ENCODE data around the gene WNT11.

WNT11 gene

DNA sequence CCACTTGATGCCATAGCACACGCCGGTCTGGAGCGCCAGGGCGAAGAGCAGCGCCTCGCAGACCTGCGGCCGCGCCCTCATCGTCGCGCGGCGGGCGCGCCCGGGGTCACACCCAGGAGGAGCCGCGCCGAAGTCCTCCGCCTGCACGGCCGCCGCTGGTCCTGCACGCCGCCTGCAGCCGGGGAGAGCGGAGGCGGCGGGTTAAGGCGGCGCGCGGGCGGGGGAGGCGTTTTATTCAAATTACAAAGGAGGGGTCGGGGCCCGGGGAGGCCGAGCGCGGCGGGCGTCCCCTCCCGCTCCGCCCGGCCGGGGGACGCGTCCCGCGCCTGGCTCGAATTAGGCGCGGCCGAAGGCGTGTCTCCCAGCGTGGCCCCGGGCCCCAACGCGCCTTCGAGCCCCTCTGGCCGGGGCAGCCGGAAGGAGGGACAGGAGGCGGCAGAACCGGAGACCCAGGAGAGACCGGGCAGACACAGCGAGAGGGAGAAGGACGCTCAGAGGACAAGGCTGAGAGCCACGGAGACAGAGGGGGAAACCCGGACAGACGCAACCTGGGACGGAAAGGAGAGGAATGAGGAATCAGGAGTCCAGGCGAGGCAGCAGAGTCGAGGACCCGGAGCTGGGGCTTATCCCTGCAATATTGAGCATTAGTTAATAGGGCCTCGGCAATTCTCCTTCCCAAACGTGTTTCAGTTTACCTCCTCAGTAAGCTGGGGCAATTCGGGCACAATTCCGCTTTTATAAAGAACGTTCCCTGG lies at the start of gene WNT11:
Gene WNT11, minus strand, starts transcription at position 176 of the 755 bp plus-strand sequence. Its CDS starts 95 bp downstream, at position 81.
- DNase-seq, result peak in 1 of 10 donors; percentile 80
- intact Hi-C loops (cut with DNase I), result loop anchor here (5.0 kb wide), 1 partner anchor 306 kb away; no protein-coding TSS in a partner anchor

DNA sequence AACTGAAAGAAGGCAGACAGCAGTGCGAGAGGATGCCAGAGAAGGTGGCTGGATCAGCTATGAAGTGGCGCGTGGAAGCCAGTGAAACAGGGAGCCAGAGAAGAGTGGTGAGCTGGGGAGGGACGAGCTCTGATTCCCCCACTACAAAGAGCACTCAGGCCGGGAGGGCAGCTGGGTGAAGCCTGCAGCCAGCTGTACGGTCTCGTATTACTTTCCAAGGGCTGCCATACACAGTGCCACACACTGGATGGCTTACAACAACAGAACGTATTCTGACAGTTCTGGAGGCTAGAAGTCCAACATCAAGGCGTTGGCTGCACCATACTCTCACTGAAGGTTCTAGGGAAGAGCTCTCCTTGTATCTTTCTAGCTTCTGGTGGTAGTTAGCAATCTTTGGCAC lies 47.1 kb upstream of the WNT11 start:
- DNase-seq, result peak in 2 of 10 donors; percentile 47 to 78
- intact Hi-C loops (cut with DNase I), result no loop called here

DNA sequence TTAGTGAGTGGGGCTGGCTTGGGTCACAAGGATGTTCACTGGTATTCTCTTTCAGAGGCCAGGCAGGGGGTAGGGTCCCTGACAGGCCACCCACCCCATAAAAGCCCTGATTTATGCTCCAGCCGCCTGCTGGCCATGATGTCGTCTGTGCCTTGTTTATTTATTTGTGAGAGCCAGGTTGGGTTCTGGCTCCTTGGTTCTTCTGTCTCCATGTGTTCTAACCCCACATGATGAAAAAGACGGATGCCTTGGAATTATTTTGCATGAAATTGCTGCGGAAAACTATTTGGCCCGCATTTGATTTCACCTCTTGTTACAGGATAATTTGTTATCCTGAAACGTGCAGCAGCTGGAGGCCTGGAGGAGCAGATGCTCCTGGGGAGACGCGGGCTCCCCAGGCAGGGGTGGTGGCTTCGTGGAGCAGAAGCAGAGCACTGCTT lies 46.3 kb upstream of the WNT11 start:
- intact Hi-C loops (cut with DNase I), result no loop called here
- DNase-seq, result peak in 2 of 10 donors; percentile 21 to 52

DNA sequence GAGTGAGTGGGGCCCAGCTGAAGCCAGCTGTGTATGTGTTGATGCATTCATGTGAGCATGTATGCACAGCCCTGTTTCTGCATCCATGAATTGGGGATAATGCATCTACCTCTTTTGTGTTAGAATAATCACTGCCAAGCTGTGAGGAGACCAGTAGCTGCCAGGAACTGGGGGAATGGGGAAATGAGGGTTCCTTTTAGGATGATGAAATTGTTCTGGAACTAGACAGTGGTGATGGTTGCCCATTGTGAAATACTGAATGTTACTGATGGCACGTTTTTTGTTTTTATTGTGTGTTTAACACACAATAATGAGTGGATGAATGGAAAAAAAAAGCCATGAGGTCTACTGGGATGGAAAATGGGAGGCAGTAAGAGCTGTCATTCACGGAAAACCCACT lies 45.3 kb upstream of the WNT11 start:
- intact Hi-C loops (cut with DNase I), result no loop called here
- DNase-seq, result no peak

DNA sequence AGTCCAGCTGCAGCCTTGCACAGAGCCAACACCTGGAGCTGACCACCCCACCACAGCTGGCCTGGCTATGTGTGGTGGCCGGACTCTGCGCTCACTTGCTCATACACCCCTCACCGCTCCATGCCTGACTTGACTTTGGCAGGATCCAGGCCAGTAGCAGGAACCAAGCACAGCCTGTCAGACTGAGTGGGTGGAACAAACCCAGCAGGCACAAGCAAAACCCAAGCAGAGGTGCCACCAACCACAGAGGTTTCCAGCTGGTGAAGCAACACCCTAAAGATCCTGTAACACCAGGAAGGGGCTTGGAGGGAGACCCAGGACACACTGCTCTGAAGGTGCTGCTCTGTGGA lies 44.9 kb upstream of the WNT11 start:
- DNase-seq, result peak in 2 of 10 donors; percentile 33 to 63
- intact Hi-C loops (cut with DNase I), result no loop called here

DNA sequence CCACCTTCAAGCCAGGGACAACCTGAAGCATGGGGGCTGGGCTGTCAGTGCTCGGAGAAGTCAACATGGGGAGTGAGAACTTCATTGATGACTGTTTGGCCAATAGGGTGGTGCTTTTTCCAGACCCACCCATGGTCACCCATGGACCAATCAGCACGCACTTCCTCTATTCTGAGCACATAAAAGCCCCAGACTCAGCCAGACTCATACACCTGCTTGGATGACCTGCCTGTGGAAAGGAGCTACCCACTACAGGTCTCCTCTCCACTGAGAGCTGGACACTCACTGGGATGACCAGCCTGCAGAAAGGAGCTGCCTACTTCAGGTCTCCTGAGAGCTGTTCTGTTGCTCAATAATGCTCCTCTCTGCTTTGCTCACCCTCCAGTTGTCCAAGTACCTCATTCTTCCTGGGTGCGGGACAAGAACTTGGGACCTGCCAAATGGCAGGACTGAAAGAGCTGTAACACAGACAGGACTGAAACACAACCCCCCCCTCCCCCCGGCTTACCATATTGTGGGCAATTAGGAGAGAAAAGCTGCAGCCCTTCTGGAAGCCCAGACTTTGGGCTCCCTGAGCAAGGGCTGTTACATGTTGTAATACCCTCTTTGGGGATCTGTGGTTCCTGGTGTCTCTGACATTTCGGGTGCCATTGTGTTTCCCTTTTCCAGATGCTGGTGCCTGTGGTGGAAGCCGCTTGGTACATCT lies 44.4 kb upstream of the WNT11 start:
- peak in 2 of 10 donors; percentile 9 to 30 for DNase-seq
- intact Hi-C loops (cut with DNase I), result no loop called here

DNA sequence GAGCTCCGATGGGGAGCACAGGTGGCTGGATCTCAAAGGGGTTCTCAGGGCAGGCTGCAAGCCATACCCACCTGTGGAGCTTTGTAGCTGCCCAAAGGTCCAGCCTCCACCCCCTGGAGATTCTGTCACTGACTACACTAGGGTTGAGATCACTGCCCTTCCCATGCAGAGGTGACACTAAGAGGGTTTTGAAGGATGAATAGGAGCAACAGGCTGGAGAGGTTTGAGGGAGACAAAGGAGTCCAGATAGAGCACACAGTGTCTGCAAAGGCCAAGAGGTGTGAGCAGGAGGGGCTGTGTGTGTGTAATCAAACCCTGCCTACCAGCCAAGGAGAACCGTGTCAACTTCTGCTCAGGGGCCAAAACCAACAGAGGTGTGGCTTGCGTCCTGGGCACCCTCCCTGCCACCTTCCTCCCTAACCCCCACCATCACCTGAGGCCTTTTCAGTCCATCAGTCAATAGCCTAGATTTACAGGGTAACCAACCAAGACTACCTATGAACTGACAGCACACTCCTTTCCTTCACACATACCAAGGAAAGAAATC lies 43.0 kb upstream of the WNT11 start:
- intact Hi-C loops (cut with DNase I), result no loop called here
- peak in 1 of 10 donors; percentile 6 for DNase-seq

DNA sequence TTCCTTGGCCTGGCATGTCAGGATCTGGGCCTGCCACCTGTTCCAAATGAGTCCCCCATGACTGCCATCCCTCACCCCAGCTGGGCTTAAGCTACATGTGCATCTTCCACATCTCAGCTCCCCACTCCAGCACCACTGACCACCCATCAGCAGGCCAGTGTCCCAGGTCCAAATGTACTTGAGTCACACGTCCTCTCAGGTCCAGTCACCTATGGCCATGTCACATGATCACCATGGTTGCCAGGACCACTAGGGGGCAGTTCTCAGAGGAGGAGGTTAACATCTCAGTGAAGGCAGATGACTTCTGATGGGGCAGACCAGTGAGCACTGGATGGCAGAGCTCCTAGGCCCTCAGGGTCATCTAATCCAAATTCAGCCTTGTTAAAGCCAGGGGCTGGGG lies 41.9 kb upstream of the WNT11 start:
- peak in 3 of 10 donors; percentile 21 to 67 (median 45) for DNase-seq
- intact Hi-C loops (cut with DNase I), result no loop called here

DNA sequence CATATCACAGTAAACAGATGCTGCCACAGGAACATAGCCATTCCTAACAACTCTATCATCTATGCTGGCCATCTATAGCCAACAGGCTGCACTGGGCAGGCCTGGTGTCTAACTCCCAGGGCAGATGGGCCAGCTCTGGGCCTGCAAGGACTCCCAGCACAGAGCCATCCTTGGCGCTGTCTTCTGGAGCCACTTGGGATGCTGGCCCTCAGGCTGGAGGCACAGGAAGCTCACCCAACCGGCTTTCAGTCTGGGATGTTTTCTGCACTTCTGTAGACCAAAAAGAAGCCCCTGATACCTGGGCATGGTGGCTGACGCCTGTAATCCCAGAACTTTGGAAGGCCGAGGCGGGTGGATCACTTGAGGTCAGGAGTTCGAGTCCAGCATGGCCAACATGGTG lies 40.8 kb upstream of the WNT11 start:
- DNase-seq, result peak in 3 of 10 donors; percentile 23 to 58 (median 54)
- intact Hi-C loops (cut with DNase I), result no loop called here

DNA sequence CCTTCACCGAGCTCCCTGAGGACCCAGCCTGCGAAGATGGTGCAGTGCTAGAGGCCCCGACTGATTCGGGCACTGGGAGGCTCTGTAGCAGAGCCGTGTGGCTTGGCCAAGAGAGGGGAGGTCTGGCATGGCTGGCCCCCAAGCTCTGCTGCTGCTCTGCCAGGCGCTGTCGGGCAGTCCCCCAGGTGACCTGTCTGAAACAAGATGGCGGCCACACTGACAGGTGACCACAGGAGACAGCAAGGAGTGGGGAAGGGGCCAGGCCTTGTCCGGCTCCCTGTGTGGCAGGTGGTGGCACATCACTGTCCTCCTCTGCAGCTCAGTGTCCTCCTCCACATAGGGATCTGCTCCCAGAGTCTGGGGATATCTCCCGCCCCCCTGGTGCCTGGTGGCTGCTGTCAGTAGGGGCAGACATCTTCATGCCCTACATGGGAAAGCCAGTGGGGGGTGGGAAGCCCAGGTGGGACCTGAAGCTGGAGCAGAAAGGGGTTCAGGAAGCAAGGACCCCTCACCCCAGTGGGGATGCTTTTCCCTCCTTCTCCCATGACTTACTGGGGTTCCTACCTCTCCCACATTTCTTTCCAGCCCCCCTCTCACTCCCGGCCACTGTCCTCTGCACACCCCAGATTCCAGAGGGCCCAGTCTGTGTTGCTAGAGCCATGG lies 40.1 kb upstream of the WNT11 start:
- intact Hi-C loops (cut with DNase I), result no loop called here
- DNase-seq, result peak in 3 of 10 donors; percentile 37 to 74 (median 56)

DNA sequence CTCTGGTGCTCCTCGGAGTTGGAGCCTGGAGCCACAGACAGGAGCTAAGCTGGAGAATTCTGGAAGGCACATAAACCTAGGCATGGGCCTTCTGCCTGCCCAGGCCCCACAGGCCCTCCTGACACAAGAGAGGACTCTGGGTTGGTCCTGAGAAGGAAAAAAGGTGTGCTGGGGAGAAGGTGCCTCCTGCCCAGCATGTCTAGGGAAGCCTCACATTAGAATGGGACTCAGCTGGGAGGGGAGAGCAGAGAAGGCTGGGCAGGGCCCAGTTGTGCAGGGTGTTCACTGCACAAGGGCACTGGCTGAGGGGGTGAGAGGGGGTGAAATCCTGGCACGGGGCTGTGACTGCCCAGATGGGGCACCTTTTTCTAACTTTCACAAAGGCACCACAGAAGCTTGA lies 39.4 kb upstream of the WNT11 start:
- peak in 2 of 10 donors; percentile 9 to 42 for DNase-seq
- intact Hi-C loops (cut with DNase I), result no loop called here

DNA sequence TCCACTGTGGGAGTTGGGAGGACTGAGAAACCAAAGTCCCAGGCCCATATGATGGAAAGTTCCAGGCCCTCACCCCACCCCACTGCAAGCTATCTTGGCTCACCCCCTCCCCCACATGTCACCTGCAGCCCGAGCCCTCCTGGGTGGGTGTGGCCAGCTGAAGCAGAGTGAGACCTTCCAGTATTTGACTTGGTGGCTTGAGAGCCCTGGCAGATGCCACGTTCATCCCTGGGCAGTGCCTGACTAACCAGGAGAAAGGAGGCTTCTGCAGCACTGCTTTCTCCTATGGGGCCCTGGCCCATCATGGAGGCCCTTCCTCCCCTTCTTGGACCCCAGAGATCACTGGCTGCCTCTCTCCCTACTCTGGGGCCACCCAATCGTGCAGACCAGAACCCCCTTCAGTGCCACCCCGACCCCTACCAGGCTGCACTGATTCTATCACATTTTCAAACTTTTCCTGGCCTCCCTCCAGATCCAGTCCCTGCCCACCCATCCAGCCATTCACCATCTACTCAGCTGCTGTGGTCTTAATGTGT lies 38.1 kb upstream of the WNT11 start:
- intact Hi-C loops (cut with DNase I), result no loop called here
- DNase-seq, result peak in 1 of 10 donors; percentile 65

DNA sequence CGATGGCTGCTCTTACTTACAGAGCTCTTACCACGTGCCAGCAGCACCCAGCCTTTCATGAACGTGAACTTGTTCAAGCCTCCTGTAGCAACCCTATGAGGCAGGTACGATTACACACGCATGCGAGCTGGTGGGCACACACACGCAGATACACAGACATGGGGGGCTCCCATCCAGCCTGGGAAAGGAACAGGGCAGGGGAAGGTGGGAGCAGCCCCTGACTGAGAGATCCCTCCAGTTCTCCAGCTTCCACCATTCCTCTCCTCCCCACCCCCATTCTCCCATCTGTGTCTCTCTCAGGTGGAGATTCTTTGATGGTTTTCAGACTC lies 37.6 kb upstream of the WNT11 start:
- intact Hi-C loops (cut with DNase I), result no loop called here
- DNase-seq, result peak in 1 of 10 donors; percentile 34

DNA sequence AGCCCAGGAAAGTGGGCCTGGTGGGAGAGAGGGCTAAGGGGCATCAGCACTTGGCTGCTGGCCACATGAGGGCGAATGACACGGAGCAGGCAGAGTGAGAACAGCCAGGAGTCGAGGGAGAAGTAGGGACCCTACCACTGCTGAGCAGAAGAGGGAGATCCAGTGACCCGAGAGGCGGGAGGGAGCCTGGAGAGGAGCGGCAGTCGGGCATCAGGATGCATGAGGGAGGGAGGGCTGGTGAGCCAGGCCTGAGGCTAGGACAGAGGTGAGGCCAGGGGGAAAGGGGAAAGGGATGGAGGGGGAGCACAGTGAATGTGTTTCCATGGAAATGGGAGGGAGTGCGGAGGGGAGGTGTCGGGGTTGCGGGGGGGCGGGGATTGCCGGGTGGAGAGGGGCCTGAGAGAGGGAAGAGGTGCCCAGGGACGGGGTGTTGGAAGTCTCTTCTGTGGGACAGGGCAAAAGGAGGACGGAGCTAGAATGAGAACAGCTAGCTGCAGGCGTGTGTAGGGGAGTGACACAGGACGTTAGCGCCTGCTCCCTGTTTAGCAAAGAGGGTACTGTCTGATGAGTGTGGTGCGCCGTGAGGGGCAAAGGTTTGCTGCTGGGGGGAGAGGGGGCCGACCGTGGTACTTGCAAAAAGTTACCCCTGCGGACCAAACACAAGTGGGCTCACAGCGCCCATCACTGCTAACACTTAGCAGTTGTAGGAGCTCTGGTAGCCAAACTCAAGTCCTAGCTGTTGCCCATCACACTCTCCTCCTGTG lies 37.1 kb upstream of the WNT11 start:
- intact Hi-C loops (cut with DNase I), result no loop called here
- DNase-seq, result peak in 2 of 10 donors; percentile 51 to 55

DNA sequence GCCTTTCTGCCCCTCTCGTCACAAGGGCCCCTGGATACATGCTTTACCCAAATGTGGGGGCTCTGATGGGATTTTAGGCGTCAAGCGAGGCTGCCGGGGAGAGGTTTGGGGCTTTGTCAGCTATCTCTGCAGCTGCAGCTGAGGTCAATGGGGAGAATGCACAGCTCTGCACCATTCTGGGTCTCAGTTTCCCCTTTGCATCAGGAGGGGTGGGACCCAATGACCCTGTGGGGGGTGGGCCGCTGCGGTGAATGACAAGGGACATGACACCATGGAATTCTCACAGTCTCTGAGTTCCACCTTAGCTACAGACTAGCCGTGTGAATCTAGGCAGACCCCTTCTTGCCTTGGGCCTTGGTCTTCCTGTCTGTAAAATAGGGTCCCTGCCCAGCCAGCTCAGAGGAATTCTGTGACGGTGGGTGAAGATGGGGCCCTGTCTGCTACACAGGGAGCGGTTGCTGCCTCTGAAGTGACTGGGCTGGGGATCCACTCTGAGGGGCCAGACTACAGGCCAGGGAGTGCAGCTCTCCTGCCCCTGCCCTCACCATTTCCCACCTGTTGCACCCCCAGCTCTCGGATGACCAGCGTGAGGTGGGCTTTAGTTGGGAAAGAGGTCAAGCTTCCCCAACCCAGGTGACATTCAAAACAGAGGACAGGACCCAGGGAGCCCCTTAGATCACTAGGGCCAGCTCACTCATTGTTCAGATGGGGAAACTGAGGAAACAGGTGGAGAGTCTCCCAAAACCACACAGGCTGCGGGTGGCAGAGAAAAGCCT lies 35.9 kb upstream of the WNT11 start:
- peak in 3 of 10 donors; percentile 33 to 57 (median 46) for DNase-seq
- intact Hi-C loops (cut with DNase I), result no loop called here

DNA sequence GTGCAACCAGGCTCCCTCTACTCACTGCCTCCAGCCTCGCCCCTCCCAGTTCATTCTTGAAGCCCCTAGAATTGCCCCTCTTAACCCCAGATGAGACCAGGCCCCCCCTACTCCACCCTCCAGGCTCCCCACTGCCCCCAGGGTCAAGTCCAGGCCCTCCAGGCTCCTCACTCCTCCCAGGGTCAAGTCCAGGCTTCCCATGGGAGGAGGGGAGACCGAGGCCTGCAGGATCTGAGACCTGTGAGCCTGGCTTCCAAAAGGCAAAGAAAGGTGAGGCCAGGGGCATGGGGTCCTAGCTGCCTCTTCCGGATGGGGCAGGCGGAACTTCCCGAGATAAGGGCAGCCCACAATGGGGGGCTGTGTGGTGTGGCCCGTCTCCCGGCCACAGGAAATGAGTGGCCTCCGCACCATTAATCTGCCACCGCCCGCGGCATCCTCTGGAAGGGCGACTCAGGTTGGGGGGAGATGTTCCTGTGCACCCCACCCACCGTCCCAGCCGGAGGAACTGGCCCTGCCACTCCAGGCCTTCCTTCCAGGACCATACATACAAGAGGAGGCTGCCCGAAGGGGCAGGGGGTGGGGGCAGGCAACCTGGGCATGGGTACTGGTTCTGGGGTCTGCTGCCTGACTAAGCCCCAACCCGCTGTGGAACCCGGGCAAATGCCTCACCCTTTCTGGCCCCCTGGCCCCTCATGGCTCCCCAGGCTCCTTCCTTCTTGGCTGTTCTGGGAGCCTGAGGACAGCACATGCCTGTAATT lies 35.1 kb upstream of the WNT11 start:
- intact Hi-C loops (cut with DNase I), result no loop called here
- peak in 3 of 10 donors; percentile 35 to 80 (median 61) for DNase-seq

DNA sequence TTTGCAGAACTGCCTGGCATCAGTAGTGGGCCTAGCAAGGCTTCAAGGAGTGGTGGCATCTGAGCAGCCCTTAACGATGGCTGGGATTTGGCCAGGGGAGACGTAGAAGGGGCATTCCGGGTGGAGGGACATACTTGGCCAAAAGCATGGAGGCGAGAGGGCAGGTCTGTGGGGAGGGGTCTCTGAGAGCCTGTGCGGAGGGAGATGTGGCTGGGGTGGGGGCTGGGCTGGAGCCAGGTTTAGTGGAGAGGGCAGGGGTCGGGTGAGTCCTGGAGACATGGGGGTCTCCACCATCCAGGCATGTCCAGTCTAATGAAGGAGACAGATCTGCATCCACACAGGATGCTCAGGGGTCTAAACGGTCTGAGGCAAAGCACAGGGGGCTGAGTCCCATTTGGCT lies 34.4 kb upstream of the WNT11 start:
- DNase-seq, result peak in 2 of 10 donors; percentile 24 to 36
- intact Hi-C loops (cut with DNase I), result no loop called here

DNA sequence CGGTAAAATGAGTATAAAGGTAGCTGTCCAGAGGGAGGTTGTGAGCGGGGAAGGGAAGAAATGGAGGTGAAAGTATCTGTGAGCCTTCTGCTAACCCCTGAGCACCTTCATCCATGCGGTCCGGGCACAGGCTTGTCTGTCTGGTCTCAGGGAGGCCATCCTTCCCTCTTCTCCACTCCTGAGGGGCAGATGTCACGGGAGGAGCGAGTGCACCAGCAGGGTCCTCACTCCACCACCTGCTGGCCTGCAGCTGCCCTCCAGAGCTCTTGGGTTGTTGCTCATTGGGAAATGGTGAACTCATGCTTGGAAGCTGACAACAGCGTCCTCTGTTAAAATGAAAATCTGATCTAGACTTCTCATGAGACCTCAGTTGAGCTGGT lies 33.8 kb upstream of the WNT11 start:
- DNase-seq, result peak in 2 of 10 donors; percentile 18 to 36
- intact Hi-C loops (cut with DNase I), result no loop called here

Measured in posterior cingulate gyrus (tissue), 11 donors.